KMS-11 (cell line): ENCODE measurements around the gene PTPRN2.

Experiments
- H2AFZ ChIP-seq: fragments of 200-600 bp; sonication (generic); 2 replicates; pipeline ENCODE4 v1.6.1; 2016; ENCODE audit warnings: antibody characterized with exemption, mixed run types, low read depth
- H3K27ac ChIP-seq: fragments of 200-600 bp; sonication (generic); 2 replicates; pipeline ENCODE4 v1.6.1; 2016; ENCODE audit warnings: mild to moderate bottlenecking, mixed run types
- H3K27me3 ChIP-seq: fragments of 200-600 bp; sonication (generic); 2 replicates; pipeline ENCODE4 v1.6.1; 2017; ENCODE audit warnings: mild to moderate bottlenecking, low read depth, mixed run types, moderate library complexity; ENCODE audit not compliant: insufficient read depth
- H3K36me3 ChIP-seq: fragments of 200-600 bp; sonication (generic); 2 replicates; pipeline ENCODE4 v1.6.1; 2017; ENCODE audit warnings: mild to moderate bottlenecking, mixed run types; ENCODE audit not compliant: insufficient read depth
- H3K4me1 ChIP-seq: fragments of 200-600 bp; sonication (generic); 2 replicates; pipeline ENCODE4 v1.6.1; 2016; ENCODE audit warnings: mild to moderate bottlenecking, low read depth, mixed run types; ENCODE audit not compliant: poor library complexity, severe bottlenecking
- H3K4me2 ChIP-seq: fragments of 200-600 bp; sonication (generic); 2 replicates; pipeline ENCODE4 v1.7.0; 2016; ENCODE audit warnings: mild to moderate bottlenecking, mixed run types
- H3K4me3 ChIP-seq: fragments of 200-600 bp; sonication (generic); IDR thresholded peaks from 2 replicates; pipeline ENCODE4 v1.6.1; 2017; ENCODE audit warnings: low read depth, low read length, mixed read lengths; ENCODE audit not compliant: insufficient read depth
- H3K79me2 ChIP-seq: fragments of 200-600 bp; sonication (generic); 2 replicates; pipeline ENCODE4 v1.6.1; 2016; ENCODE audit warnings: low read depth, mixed run types; ENCODE audit not compliant: insufficient read depth
- H3K9ac ChIP-seq: fragments of 200-600 bp; sonication (generic); 2 replicates; pipeline ENCODE4 v1.6.1; 2016; ENCODE audit warnings: mild to moderate bottlenecking, mixed run types
- H4K20me1 ChIP-seq: fragments of 200-600 bp; sonication (generic); 2 replicates; pipeline ENCODE4 v1.6.1; 2016; ENCODE audit warnings: mild to moderate bottlenecking, mixed run types; ENCODE audit not compliant: insufficient read depth
- CTCF ChIP-seq: fragments of 200-600 bp; sonication (generic); conservative IDR thresholded peaks from 2 replicates; pipeline ENCODE4 v1.6.1; 2017; ENCODE audit warnings: low read depth, mild to moderate bottlenecking, antibody characterized with exemption, low read length, moderate library complexity, mixed read lengths

PTPRN2 gene

GRCh38 chr7:157599491-157599890, 988.1 kb downstream of the PTPRN2 start:
- TF ChIP-seq CTCF = no peak
- no peak overlapping the region for H3K9ac ChIP-seq
- no peaks in the 10 kb centered on the region for H4K20me1 ChIP-seq
- peaks cover 22% of the 10 kb centered on the region; the same call in 1 of the 2 replicates for H3K27me3 ChIP-seq
- H3K36me3 ChIP-seq = no peaks in the 10 kb centered on the region
- H3K27ac ChIP-seq = no peak overlapping the region
- no peaks in the 10 kb centered on the region for H3K4me1 ChIP-seq
- no peak overlapping the region for H3K4me2 ChIP-seq
- H2AFZ ChIP-seq = no peak overlapping the region
- no peaks in the 10 kb centered on the region for H3K79me2 ChIP-seq
- no peak overlapping the region for H3K4me3 ChIP-seq

DNA sequence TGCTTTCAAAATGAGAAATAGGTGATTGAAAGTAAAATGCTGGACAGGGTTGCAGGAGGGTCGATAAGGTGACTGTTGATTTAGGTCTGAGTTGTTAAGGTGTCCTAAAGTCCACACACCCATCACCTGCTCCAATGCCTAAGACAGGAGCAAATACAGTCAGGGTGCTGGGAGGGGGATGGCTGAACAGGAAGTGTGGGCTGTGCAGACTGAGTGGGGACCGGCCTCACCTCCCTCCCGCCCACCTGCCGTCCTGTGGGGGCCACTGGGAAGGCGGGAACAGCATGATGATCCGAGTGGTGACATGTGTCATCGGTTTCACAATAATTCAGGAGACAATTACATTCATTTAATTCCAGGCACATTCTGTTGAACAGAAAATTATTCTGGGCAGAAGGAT, 990.1 kb downstream of the PTPRN2 start:
- H3K36me3 ChIP-seq = no peaks in the 10 kb centered on the region
- TF ChIP-seq CTCF = no peak

DNA sequence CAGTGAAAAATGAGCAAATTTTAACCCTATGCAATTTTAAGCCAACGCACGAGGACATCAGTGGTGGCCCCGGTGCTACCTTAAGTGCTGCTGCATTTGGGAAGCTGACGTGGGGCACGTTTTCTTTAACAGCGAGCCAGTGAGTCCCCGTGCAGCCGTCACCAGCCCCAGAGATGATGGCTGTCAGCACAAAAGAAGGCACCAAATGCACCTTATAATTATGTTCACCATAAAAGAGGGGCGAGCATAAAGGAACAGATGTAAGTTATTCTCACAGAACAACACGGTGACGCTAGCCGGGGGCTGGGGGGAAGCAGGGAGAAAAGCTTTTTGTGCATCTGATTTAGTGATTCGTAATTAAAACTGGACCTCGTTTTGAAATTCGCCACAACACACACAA, 990.7 kb downstream of the PTPRN2 start:
- Histone ChIP-seq H3K27ac (no peak overlapping the region), H3K36me3 (no peaks in the 10 kb centered on the region), H3K4me1 (no peaks in the 10 kb centered on the region), H3K9ac (no peak overlapping the region), H3K4me3 (no peak overlapping the region), H3K27me3 (peaks cover 22% of the 10 kb centered on the region; the same call in 1 of the 2 replicates), H3K4me2 (no peak overlapping the region), H2AFZ (no peak overlapping the region), H4K20me1 (no peaks in the 10 kb centered on the region), H3K79me2 (no peaks in the 10 kb centered on the region)
- TF ChIP-seq CTCF = no peak

More for the DNA sequence above, 990.1 kb downstream of the PTPRN2 start:
- Histone ChIP-seq H3K9ac (no peak overlapping the region), H3K27ac (no peak overlapping the region), H3K79me2 (no peaks in the 10 kb centered on the region), H2AFZ (no peak overlapping the region), H3K4me3 (no peak overlapping the region), H3K4me1 (no peaks in the 10 kb centered on the region), H4K20me1 (no peaks in the 10 kb centered on the region), H3K27me3 (peaks cover 22% of the 10 kb centered on the region; the same call in 1 of the 2 replicates), H3K4me2 (no peak overlapping the region)

DNA sequence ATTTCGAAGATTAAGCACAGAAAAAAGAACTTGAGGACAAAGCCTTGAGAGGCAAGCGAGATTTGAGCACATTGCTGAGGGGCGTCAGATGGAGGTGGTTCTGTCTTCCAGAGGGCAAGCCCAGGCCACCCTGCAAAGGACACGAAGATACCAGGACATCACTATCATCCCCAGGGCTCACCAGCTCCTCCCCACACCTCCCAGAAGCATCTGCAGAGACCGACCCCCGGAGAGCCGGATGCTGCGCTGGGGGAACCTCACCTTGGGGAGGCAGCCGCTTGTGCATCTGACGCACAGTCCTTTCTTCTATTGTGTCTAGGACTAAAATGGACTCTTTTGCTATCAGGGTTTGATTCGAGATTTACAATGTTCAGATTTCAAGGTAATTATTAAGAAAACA, 991.2 kb downstream of the PTPRN2 start:
- no peak for TF ChIP-seq CTCF
- no peaks in the 10 kb centered on the region for H3K79me2 ChIP-seq
- H3K4me2 ChIP-seq = no peak overlapping the region
- no peak overlapping the region for H3K9ac ChIP-seq
- no peak overlapping the region for H2AFZ ChIP-seq
- no peak overlapping the region for H3K27ac ChIP-seq
- no peak overlapping the region for H3K4me3 ChIP-seq
- no peaks in the 10 kb centered on the region for H3K4me1 ChIP-seq
- no peaks in the 10 kb centered on the region for H4K20me1 ChIP-seq
- peaks cover 22% of the 10 kb centered on the region; the same call in 1 of the 2 replicates for H3K27me3 ChIP-seq
- no peaks in the 10 kb centered on the region for H3K36me3 ChIP-seq
